GM19099 (cell line): Measurements from ENCODE around the gene INTS1.

Experiments used
- POLR2A ChIP-seq: IDR thresholded peaks from 3 replicates; pipeline ENCODE4 v1.6.1; 2011; ENCODE audit warnings: low read depth; ENCODE audit not compliant: insufficient read length; ENCODE audit errors: extremely low read depth

Gene INTS1

DNA sequence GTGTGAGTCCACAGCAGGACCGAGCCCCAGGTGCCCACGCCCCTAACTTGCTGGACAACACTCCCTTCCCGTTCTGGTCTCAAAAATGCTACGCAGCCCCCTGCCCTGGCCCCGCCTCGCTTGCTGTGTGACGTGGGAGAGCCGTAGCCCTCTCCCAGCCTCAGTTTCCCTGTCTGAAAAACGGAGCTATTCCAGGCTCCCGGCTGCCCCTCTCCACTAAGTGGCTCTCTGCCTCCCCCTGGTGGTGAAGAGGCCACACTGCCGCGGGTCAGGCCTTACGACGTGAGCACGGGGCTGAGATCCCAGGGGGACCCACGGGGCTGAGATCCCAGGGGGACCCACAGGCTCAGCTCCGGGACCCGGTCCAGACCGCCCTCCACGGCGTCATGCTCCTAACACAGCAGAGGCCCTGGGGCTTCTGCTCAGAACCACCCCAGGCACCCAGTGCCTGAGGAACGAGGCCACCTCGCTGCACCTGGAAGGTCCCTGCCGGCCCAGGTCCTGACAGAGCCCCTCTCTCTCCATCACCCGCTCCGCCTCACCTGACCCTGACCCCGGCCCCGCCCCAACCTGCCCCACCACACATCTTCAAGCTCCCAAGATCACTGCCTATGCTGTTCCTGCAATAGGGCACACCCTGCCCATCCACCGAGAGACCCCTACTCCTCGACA, 71.6 kb downstream of the INTS1 start:
- TF ChIP-seq POLR2A: no peak

DNA sequence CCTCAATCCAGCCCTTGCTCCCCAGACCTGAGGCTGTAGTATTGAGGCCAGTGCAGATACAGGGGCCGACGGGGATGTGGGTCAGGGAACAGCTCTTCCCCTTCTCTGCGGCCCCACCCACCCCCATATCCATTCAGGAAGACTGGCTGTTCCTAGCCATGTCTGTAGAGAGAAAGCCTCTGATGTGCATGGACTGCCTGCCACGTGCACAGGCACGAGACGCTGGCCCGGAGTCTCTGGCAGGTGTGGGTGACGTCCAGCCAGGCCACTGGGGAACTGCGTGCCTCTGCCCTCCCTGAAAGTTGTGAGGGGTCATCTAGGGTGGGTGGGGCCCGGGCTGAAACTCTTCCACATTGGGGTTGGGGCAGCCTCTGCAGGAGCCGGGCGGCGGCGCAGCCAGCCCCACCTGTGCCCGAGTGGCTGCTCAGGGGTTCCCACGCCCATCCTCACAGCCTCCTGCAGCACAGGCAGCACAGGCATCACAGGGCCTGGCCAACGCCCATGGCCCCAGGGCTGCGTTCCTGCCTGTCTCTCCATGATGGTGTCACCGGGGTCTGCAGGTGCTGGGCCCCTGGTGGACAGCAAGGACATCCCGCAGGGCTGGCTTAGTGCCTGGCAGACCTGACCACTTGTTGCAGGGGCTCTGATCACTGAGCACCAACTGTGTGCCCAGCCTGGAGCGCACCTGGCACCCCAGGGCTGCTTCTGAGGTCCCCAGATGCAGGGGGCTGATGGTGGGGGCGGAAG, 72.4 kb downstream of the INTS1 start:
- no peak for TF ChIP-seq POLR2A

DNA sequence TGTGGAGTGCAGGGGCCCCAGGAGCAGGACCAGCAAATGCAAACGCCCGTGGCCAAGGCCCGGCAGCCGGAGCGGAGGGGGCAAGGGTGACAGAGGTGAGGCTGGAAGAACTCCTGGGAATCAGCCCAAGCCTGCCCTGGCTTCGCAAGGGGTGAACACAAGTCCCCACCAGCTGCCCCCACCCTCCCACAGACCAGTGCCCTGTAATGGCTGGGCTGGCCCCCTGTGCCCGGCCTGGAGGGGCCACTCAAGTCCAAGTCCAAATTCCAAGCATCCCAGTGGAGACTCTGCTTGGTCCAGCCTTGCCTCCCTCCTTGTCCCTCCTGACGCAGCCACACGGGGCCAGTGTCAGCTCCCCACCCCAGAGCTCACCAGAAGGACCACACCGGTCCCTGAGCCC, 73.0 kb downstream of the INTS1 start:
- no peak for TF ChIP-seq POLR2A

DNA sequence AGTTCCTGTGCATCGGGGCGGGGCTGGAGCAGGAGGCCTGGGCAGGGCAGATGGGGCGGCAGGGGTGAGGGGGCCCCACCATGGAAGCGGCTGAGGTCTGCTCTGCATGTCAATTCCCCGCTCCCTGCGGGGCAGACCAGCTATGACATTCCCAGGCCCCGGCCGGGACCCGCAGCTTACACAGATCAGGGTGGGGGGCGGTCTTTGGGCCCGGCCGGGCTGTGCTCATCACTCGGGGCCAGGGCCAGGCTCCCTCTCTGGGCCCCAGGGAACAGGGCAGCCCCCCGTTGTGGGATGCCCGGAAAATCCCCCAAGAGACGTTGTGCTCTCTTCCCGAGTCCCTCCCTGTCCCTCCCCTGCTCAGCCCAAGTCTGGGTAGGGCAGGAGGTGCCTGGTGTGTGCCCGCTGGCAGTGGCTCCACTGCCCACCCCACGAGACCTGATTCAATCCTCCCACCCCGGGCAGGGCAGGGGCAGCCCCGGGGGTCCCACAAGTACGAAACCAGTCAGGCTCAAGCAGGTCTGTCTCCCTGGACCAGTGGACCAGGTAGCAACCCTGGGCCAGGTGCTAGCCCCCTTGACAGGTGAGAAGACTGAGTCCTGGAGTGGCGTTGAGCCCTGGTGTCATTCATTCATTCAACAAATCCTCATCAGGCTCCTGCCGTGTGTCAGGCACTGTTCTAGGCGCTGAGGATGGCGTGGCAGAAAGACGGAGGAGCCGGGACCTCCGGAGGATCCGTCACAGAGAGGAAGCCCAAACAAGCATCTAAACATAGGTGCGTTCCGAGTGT, 73.9 kb downstream of the INTS1 start:
- no peak for TF ChIP-seq POLR2A

DNA sequence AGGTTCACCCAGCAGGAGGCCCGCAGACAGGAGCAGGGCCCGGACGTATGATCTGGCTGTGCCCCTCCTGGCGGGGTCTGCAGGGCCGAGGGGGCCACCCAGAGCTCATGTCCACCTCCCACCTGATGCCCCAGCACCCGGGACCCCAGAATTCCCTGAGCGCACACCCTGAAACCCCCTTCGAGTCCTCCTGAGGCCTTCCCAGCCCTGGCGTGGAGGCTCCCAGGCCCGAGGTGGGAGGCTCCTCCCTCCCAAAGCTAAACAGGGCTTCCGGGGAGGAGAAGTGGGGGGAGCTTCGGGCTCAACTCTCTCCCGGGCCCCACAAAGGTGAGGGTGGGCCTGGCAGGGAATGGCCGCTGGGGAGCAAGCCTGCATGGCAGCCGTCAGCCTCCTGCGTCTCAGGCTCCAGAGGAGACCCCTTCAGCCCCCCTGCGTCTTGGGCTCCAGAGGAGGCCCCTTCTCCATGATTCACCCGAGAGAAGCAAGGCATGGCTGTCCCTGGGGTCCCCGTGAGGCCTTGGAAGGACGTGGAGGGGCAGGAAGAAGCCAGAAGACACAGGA, 75.2 kb downstream of the INTS1 start:
- no peak for TF ChIP-seq POLR2A

DNA sequence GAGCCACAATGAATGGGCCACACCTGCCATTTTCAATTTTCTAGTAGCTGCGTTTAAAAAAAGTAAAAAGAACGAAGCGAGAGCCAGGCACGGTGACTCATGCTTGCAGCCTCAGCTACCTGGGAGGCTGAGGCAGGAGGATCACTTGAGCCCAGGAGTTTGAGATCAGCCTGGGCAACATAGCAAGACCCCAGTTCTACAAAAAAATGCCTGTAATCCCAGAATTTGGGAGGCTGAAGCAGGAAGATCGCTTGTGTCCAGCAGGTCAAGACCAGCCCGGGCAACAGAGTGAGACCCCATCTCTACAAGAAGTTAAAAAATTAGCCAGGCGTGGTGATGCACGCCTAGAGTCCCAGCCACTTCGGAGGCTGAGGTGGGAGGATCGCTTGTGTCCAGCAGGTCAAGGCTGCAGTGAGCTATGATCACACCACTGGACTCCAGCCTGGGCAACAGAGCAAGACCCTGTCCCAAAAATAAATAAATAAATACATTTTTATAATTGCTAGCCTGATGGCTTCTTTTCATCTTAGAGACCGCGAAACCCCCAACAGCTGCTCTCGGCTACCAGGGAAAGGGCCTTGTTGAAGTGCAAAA, 77.0 kb downstream of the INTS1 start:
- no peak for TF ChIP-seq POLR2A

DNA sequence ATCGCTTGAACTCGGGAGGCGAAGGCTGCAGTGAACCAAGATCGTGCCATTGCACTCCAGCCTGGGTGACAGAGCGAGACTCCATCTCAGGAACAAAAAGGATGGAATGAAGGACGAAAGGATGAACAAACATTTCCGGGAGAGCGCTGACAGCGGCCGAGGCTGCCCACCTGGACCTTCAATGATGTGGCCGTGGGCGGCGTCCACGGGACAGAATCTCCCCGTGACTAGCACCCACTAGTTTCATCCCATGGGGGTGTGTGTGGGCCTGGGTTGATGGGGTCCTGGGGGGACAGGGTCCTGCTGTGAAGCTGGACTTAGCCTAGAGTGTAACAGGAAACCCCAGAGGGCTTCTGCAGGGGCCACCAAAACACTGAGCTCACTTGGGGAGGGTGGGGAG, 77.7 kb downstream of the INTS1 start:
- TF ChIP-seq POLR2A: no peak

DNA sequence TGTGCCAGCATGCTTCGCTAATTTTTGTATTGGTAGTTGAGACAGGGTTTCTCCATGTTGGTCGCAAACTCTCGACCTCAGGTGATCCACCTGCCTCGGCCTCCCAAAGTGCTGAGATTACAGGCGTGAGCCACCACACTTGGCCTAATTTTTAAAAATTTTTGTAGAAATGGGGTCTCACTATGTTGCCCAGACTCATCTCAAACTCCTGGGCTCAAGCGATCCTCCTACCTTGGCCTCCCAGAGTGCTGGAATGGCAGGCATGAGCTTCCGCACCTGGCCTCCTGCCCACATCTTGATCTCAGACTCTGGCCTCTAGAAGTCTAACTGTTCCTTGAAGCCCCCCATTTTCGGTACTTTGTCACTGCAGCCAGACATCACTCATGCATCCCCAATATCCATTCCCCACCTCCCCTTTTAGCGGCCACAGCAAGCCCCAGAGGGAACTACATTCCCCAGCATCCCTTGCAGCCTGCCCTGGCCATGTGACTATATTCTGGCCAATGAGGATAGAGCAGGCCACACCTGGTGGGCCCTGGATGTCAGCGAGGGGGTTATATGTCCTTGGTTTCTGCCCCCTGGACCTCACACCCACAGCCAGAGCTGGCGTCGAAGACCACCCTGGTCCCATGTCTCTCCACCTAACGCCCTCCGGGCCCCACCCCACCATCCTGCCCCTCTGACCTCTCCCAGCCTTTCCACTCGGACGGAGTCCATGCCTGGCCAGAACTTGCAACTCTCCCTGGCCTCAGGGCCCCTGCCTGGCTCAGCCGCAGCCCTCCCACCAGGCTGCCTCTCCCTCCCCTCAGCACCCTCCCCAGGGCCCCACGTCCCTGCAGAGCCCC, 78.7 kb downstream of the INTS1 start:
- TF ChIP-seq POLR2A: no peak

DNA sequence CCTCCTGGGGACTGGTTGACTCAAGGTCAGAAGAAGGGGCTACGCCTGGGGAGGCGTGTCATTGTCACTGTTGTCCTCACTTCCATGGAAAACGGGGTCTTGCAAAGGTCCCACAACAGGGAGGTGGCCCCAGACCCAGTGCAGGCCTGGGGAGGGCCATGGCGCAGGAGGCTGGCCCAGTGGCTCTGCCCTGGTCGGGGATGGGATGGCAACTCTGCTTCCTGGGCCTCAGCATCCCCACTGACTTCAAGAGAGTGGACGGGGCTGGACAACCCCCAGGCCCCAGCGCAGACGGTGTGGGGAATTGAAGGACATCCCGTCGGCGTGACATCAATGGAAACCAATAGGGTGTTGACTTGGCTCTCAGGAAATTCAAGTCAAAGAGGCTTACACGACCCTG, 80.1 kb downstream of the INTS1 start:
- no peak for TF ChIP-seq POLR2A

DNA sequence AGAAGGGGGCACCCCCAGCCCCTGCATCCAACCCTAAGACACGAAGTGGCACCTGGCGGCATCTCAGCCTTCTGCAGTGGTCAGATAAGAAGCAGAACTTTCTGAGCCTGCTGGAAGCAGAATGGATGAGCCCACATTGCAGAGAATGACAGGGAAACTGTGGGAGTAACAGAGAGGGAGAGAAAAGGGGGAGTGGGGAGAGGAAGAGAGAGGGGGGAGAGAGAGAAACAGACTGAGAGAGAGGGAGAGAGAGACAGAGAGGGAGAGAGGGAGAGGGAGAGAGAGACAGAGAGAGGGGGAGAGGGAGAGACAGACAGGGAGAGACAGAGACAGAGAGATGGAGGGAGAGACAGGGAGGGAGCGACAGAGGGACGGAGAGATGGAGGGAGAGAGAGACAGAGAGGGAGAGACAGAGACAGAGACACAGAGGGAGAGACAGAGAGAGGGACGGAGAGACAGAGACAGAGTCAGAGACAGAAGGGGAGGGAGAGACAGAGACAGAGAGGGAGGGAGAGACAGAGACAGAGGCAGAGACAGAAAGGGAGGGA, 80.9 kb downstream of the INTS1 start:
- no peak for TF ChIP-seq POLR2A

DNA sequence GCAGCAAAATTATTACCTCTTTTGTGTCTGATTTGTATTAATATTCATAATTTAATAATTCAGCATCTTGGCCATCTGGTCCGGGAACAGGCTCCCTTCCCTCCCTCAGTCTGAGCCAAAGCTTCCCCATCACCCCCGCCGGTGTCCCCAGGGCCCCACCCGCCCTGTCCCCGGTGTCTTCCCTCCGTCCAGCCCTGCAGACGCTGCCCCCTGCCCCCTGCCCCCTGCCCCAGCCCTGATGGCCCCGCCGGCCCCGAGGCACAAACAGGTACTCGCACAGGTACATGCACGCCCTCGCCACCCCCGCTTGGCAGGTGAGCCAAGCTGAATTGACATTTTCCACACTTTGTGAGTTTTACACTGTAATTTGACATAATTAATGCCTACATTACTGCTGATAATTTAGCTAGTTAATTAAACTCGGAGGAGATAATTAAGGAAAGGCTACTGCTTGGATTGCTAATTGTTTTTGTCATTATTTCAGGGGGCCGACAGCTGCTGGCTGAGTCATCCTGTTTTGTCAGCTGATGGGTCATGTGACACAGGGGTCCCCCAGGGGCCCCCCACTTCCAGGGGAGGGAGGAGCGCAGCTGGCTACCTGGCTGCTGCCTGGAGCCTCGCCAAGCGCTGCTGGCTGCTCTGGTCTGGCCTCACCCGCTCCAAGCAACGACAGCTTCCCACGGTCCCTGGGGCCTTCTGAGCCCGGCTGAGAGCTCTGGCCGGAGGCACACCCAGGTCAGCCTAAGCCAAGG, 81.5 kb downstream of the INTS1 start:
- no peak for TF ChIP-seq POLR2A

DNA sequence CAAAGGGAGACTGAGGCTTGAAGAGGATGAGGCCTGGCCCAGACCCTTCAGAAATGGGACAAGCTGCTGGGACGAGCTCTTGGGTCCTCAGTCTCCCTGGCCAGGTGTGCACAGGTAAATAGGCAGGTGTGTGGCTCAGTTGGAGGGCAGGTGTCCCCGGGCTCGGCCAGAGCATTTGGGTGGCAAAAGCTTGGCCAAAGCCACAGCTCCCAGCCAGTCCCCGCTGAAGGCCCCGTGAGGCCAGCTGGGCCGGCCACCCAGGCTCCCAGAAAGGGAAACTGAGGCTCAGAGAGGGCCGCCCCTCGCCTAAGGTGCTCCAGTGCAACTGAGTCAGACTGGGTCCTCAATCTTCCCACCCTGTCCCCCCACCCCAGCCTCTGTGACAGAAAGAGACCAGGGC, 82.2 kb downstream of the INTS1 start:
- TF ChIP-seq POLR2A: no peak
